ENCODE results near the gene RAB25. TPM values are rescaled to one million over a fixed set of nuclear protein-coding genes. Genes with fewer than 3 reads are reported as not detected.

RAB25 gene
- total and polyA plus RNA-seq, 9 donors: 0.28 to 38.6 (median 2.9) TPM; not detected in 1

- Histone ChIP-seq H3K4me3 (no peak overlapping the region), H3K27me3 (no peaks in the 10 kb centered on the region), H3K27ac (no peak overlapping the region), H3K9me3 (no peaks in the 10 kb centered on the region), H3K4me1 (ENCODE audit: insufficient read depth) (no peaks in the 10 kb centered on the region), H3K36me3 (no peaks in the 10 kb centered on the region)
- DNase-seq: no peak
- intact Hi-C loops (cut with DNase I): no loop called here
- TF ChIP-seq, protein P1, sequence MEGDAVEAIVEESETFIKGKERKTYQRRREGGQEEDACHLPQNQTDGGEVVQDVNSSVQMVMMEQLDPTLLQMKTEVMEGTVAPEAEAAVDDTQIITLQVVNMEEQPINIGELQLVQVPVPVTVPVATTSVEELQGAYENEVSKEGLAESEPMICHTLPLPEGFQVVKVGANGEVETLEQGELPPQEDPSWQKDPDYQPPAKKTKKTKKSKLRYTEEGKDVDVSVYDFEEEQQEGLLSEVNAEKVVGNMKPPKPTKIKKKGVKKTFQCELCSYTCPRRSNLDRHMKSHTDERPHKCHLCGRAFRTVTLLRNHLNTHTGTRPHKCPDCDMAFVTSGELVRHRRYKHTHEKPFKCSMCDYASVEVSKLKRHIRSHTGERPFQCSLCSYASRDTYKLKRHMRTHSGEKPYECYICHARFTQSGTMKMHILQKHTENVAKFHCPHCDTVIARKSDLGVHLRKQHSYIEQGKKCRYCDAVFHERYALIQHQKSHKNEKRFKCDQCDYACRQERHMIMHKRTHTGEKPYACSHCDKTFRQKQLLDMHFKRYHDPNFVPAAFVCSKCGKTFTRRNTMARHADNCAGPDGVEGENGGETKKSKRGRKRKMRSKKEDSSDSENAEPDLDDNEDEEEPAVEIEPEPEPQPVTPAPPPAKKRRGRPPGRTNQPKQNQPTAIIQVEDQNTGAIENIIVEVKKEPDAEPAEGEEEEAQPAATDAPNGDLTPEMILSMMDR (IDR thresholded peaks at IDR 0.05): no peak
- no peak for TF ChIP-seq POLR2A (IDR thresholded peaks at IDR 0.05)
- TF ChIP-seq EP300 (IDR thresholded peaks at IDR 0.05): no peak
- whole genome bisulfite sequencing, 3 donors: 0 to 65% (median 39%) methylated on average over 1 of the region's 1 CpG
Measured at GRCh38 chr1:156073110-156073687, 12.2 kb downstream of the RAB25 start.

DNA sequence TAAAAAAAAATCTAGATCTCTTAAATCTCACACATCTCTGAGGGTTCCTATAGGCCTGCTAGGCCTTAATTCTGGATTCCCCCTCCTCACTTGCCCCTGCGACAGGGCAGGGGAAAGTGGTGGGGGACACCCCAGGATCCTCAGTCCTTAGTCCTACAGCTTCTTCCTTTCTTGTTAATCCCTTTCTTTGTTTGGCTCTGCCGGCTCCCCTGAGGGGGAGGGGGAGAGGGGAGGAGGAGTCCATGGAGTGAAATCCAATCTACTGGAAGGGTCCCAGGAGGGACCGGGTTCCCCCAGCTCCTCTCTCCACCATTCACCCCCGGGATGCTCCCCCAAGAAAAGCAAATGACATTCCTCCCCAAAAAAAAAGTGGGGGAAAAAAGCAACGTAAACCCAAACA, 12.8 kb downstream of the RAB25 start:
- no peaks in the 10 kb centered on the region for H3K4me1 ChIP-seq (ENCODE audit: insufficient read depth)
- no peaks in the 10 kb centered on the region for H3K36me3 ChIP-seq
- no peaks in the 10 kb centered on the region for H3K27me3 ChIP-seq
- H3K27ac ChIP-seq: no peak overlapping the region
- H3K9me3 ChIP-seq: no peaks in the 10 kb centered on the region
- intact Hi-C loops (cut with DNase I): no loop called here
- TF ChIP-seq EP300 (IDR thresholded peaks at IDR 0.05) (no peak), POLR2A (IDR thresholded peaks at IDR 0.05) (no peak)
- TF ChIP-seq, protein P1 (IDR thresholded peaks at IDR 0.05): no peak
- WGBS, 3 donors: 41 to 51% (median 44%) methylated on average over 5 of the region's 5 CpGs
- no peak for DNase-seq
- H3K4me3 ChIP-seq: no peak overlapping the region

DNA sequence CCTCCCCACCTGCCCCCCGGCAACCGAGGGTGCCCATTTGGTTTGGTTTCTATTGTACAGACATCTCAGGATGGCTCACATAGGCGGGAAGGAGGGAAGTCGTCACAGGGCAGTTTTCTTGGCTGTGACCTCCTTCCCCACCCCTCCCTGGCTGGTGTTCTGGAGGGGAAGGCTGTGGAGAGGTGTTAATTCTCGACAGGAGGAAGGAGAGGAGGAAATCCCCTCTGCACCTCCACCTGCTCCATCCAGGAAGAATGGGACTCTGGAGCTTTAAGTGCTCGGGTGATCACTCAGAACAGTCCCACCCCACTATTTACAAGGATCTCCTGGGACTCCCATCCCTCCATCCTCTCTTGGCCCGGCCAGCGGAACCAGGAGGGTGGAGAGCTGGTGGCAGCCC, 13.7 kb downstream of the RAB25 start:
- Histone ChIP-seq H3K27me3 (no peaks in the 10 kb centered on the region), H3K36me3 (no peaks in the 10 kb centered on the region), H3K27ac (no peak overlapping the region), H3K4me3 (no peak overlapping the region), H3K9me3 (no peaks in the 10 kb centered on the region), H3K4me1 (ENCODE audit: insufficient read depth) (no peaks in the 10 kb centered on the region)
- no peak for DNase-seq
- 71 to 75% (median 71%) methylated on average over 8 of the region's 8 CpGs for WGBS, 3 donors
- no peak for TF ChIP-seq POLR2A (IDR thresholded peaks at IDR 0.05)
- TF ChIP-seq EP300 (IDR thresholded peaks at IDR 0.05): no peak
- TF ChIP-seq, protein P1 (IDR thresholded peaks at IDR 0.05): no peak
- intact Hi-C loops (cut with DNase I): no loop called here

- intact Hi-C loops (cut with DNase I): no loop called here
- Histone ChIP-seq H3K27ac (no peak overlapping the region), H3K36me3 (no peaks in the 10 kb centered on the region), H3K4me3 (no peak overlapping the region), H3K27me3 (no peaks in the 10 kb centered on the region), H3K9me3 (no peaks in the 10 kb centered on the region), H3K4me1 (ENCODE audit: insufficient read depth) (no peaks in the 10 kb centered on the region)
- TF ChIP-seq POLR2A (IDR thresholded peaks at IDR 0.05): no peak
- TF ChIP-seq EP300 (IDR thresholded peaks at IDR 0.05): no peak
- TF ChIP-seq, protein P1 (IDR thresholded peaks at IDR 0.05): no peak
- WGBS, 3 donors: 59 to 73% (median 62%) methylated on average over 3 of the region's 3 CpGs
- no peak for DNase-seq
Measured at GRCh38 chr1:156075162-156075561, 14.2 kb downstream of the RAB25 start.

All from ovary (tissue), 9 donors.